K562 (cell line): Measurements from ENCODE around the gene P3H1. TPM values are rescaled to one million over a fixed set of nuclear protein-coding genes. Genes with fewer than 3 reads are reported as not detected.

Experiments
- ATAC-seq: fragments of 200-7000 bp; cut with Tn5 transposase; 3 replicates; pipeline ENCODE4 v1.9.1; 2020; ENCODE audit warnings: moderate library complexity
- BruUV-seq: library from RNA; stranded (reverse); fragments of 400-500 nt; replicated peaks from 2 replicates; lab custom pipeline; 2021; lab: Mats Ljungman, UMichigan
- CTCF ChIA-PET: fragments of 300-600 bp; formaldehyde crosslinking; extraction: SDS; loops from one replicate; lab custom pipeline; 2021; ENCODE audit warnings: low intra/inter-chr PET ratio; lab: Yijun Ruan, JAX
- POLR2A ChIA-PET: fragments of 300-600, 350-650 bp; sonication (Branson Sonifier 250); formaldehyde crosslinking; extraction: SDS; loops from one replicate; lab custom pipeline; 2021; ENCODE audit warnings: antibody characterized with exemption, inconsistent platforms; lab: Yijun Ruan, JAX
- DNase-seq, 4 experiments: peaks; one replicate each; pipeline versions ENCODE4 v3.0.0 to v3.0.0-alpha.2; 2011 to 2018; ENCODE audit warnings: low spot score in 3 of 4, mixed read lengths in 3 of 4; ENCODE audit errors: extremely low read depth in 1 of 4
- FAIRE-seq: peaks from 2 replicates; lab custom pipeline; 2011; peaks lifted over from hg19 to GRCh38; lab: Jason Lieb, UNC
- H2AFZ ChIP-seq: 2 replicates; pipeline ENCODE4 v1.6.0; 2011; ENCODE audit warnings: low read depth, low read length, control low read depth, inconsistent platforms
- H3K27ac ChIP-seq: fragments of 200-600 bp; 3 replicates; pipeline ENCODE4 v1.8.0; 2011; ENCODE audit warnings: low read depth, mild to moderate bottlenecking, control low read depth, inconsistent platforms, low read length, moderate library complexity, mixed read lengths; ENCODE audit errors: extremely low read depth
- H3K27me3 ChIP-seq, 2 experiments: fragments of 300-600 bp in 1 of 2; 2 replicates in 1 of 2; 3 replicates in 1 of 2; pipeline versions ENCODE4 v1.6.0 to v1.8.0; 2011; ENCODE audit warnings: inconsistent platforms in 2 of 2, low read length in 2 of 2, mild to moderate bottlenecking in 1 of 2, mixed read lengths in 1 of 2, moderate library complexity in 1 of 2; ENCODE audit not compliant: control insufficient read depth in 2 of 2, insufficient read depth in 2 of 2
- H3K36me3 ChIP-seq: fragments of 300-600 bp; 3 replicates; pipeline ENCODE4 v1.8.0; 2011; ENCODE audit warnings: mild to moderate bottlenecking, low read length, inconsistent platforms; ENCODE audit not compliant: control insufficient read depth, insufficient read depth
- H3K4me1 ChIP-seq, 2 experiments: fragments of 200-600 bp in 1 of 2; replicated peaks in 1 of 2; 2 replicates in 1 of 2; 3 replicates in 1 of 2; pipeline versions ENCODE4 v1.5.1 to v1.8.0; 2011; ENCODE audit warnings: inconsistent platforms in 2 of 2, low read length in 2 of 2, mild to moderate bottlenecking in 1 of 2, mixed read lengths in 1 of 2, moderate library complexity in 1 of 2; ENCODE audit not compliant: control insufficient read depth in 2 of 2, insufficient read depth in 2 of 2
- H3K4me2 ChIP-seq: 2 replicates; pipeline ENCODE4 v1.6.1; 2011; ENCODE audit warnings: low read length, control low read depth, inconsistent platforms, mixed read lengths; ENCODE audit not compliant: insufficient read depth
- H3K4me3 ChIP-seq: fragments of 200-600 bp; sonication (generic), shearing (Covaris generic); 2 replicates; pipeline ENCODE4 v1.5.1; 2016; ENCODE audit warnings: control low read depth, inconsistent platforms
- H3K79me2 ChIP-seq: fragments of 200-600 bp; 3 replicates; pipeline ENCODE4 v1.8.0; 2011; ENCODE audit warnings: low read length, inconsistent platforms; ENCODE audit not compliant: control insufficient read depth, insufficient read depth
- H3K9ac ChIP-seq, 2 experiments: 2 replicates each; pipeline versions ENCODE4 v1.6.0 to v1.6.1; 2011; ENCODE audit warnings: low read depth in 2 of 2, low read length in 2 of 2, control low read depth in 1 of 2, inconsistent platforms in 1 of 2, mild to moderate bottlenecking in 1 of 2, mixed read lengths in 1 of 2; ENCODE audit not compliant: insufficient read depth in 1 of 2
- H3K9me1 ChIP-seq: one replicate; pipeline ENCODE4 v1.6.0; 2011; ENCODE audit warnings: inconsistent platforms, mild to moderate bottlenecking, low read length, moderate library complexity; ENCODE audit not compliant: control insufficient read depth, insufficient read depth
- H3K9me3 ChIP-seq: replicated peaks from 2 replicates; pipeline ENCODE4 v1.5.1; 2011; ENCODE audit warnings: low read depth, low read length, inconsistent platforms; ENCODE audit not compliant: control insufficient read depth, insufficient read depth
- H4K20me1 ChIP-seq: replicated peaks from 2 replicates; pipeline ENCODE4 v1.6.1; 2011; ENCODE audit warnings: low read length, inconsistent platforms, mixed read lengths; ENCODE audit not compliant: control insufficient read depth, insufficient read depth
- GTF2B ChIP-seq: IDR thresholded peaks from 2 replicates; pipeline ENCODE4 v1.6.1; 2011; ENCODE audit not compliant: insufficient read length; ENCODE audit errors: extremely low read depth
- KDM2B ChIP-seq: fragments of 250-450 bp; sonication (Bioruptor Pico); IDR thresholded peaks from 2 replicates; pipeline ENCODE4 v1.8.0; 2021; ENCODE audit warnings: mild to moderate bottlenecking, moderate library complexity
- PHB ChIP-seq: fragments of 250-450 bp; sonication (Bioruptor Pico); IDR thresholded peaks from 2 replicates; pipeline ENCODE4 v1.5.0; 2021
- PPARD ChIP-seq: fragments of 250-450 bp; sonication (Bioruptor Pico); IDR thresholded peaks from 2 replicates; pipeline ENCODE4 v1.8.0; 2022; ENCODE audit warnings: inconsistent platforms, mild to moderate bottlenecking, moderate library complexity
- RAD51 ChIP-seq: fragments of 450-650 bp; IDR thresholded peaks from 2 replicates; pipeline ENCODE4 v1.7.1; 2016; ENCODE audit warnings: low read depth, mild to moderate bottlenecking, borderline replicate concordance
- ZBED1 ChIP-seq: IDR thresholded peaks from 2 replicates; pipeline ENCODE4 v1.6.1; 2014
- ZNF398 ChIP-seq: fragments of 250-450 bp; sonication (Bioruptor Pico); IDR thresholded peaks from 2 replicates; pipeline ENCODE4 v1.8.0; 2021; ENCODE audit warnings: moderate library complexity, mild to moderate bottlenecking, inconsistent platforms
- WGBS: fragments of 100-300 bp; shearing (Covaris generic); methylation state at CpG from one replicate; pipeline ENCODE4 v1.1.6; 2016; ENCODE audit warnings: low coverage, mixed read lengths; ENCODE audit not compliant: insufficient coverage; ENCODE audit errors: missing lambda C conversion rate; 5-methylcytosine and 5-hydroxymethylcytosine counted together
- in situ Hi-C: fragments of 300-500 bp; cut with MboI; formaldehyde crosslinking; loops from 4 replicates; pipeline ENCODE4 v1.15.0; 2018; ENCODE audit warnings: inconsistent platforms, mixed read lengths
- intact Hi-C: fragments of 100-400 bp; cut with micrococcal nuclease; formaldehyde crosslinking; loops from 2 replicates; pipeline ENCODE4 v1.14.2; 2022
- polyA plus RNA-seq, 8 experiments: library from polyadenylated mRNA; depleted of rRNA in 4 of 8; stranded (reverse) in 5 of 8; unstranded in 3 of 8; fragments of >200 nt; fragmentation: Nextera tagmentation in 2 of 8; fragmentation: Illumina TruSeq in 1 of 8; extraction: Ambion mirVana in 2 of 8; extraction: Trizol in 1 of 8; gene quantifications; 2 replicates each; pipeline versions ENCODE4 v1.2.1 to v1.2.3, GENCODE V29; 2011 to 2014; ENCODE audit warnings: inconsistent platforms in 1 of 8, missing spikeins in 1 of 8
- total RNA-seq, 7 experiments: library from RNA; depleted of rRNA in 6 of 7; stranded (reverse); fragments of >200 nt in 6 of 7; fragmentation: Illumina TruSeq in 2 of 7; extraction: Trizol in 2 of 7; gene quantifications; 2 replicates each; pipeline versions ENCODE4 v1.2.1 to v1.2.3, GENCODE V29; 2011 to 2021; ENCODE audit warnings: low replicate concordance in 1 of 7
- TF ChIP-seq, protein P1 (sequence below): fragments of 250-450 bp; sonication (Bioruptor Pico); IDR thresholded peaks from 2 replicates; pipeline ENCODE4 v1.8.0; 2021; ENCODE audit warnings: borderline replicate concordance, mild to moderate bottlenecking, moderate library complexity; ENCODE audit not compliant: poor library complexity, severe bottlenecking

Gene P3H1
- total and polyA plus RNA-seq, 9 of the 15 experiments (the other 6 are each of a cell fraction or from before 2014, with no cell fraction given) = 1.7 to 81.7 (median 45.7) TPM

DNA sequence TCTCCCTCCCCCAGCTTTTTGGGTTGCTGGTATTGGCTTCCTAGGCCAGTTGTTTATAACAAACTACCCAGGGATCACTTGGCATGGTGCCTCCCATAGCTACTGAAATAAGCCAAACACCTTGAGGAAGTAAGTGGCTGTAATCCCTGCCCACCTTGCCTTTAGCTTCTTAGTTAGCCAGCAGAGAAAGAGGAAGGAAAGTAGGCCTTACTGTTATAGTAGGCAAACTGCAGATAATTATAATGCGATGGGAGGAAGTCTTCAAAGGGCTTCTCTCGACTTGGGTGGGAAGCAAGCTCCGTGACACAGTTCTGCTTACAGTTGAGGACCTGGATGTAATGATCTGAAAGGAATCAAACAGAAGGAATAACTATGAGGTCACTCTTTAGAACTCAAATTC is 8.2 kb downstream of the P3H1 start:
- H3K36me3 ChIP-seq = peaks cover 74% of the 10 kb centered on the region
- intact Hi-C loops = no loop called here

GRCh38 chr1:42757892-42758275 is 8.9 kb downstream of the P3H1 start:
- Histone ChIP-seq H3K9me1 (peaks cover 4% of the 10 kb centered on the region), H3K9ac (peak overlapping the region in 1 of 2 experiments; percentile 29; a peak in 1 of 4 replicates), H3K27me3 (no peaks in the 10 kb centered on the region), H2AFZ (no peak overlapping the region), H3K4me1 (peaks cover 0 to 4% of the 10 kb centered on the region in 2 experiments; a peak in 3 of 5 replicates), H3K79me2 (no peaks in the 10 kb centered on the region; the same call in 2 of the 3 replicates), H3K4me2 (no peak overlapping the region), H3K4me3 (no peak overlapping the region)
- no peak for FAIRE-seq
- POLR2A ChIA-PET = interaction anchor here (0.6 to 2.8 kb wide), 3 partner anchors 10 to 274 kb away, joined by 3 to 15 read pairs (median 5); partner anchors contain the start of genes C1orf50 and P3H1
- no peak for DNase-seq
- intact Hi-C loops (loop anchor here (2.0 kb wide), 1 partner anchor 179 kb away; no protein-coding TSS in a partner anchor), in situ Hi-C loops (no loop called here)
- CTCF ChIA-PET = no interaction called here
- no peak for ATAC-seq
- TF ChIP-seq RAD51 (no peak), KDM2B (CRISPR knock-in tag) (no peak), GTF2B (no peak), ZNF398 (CRISPR knock-in tag) (no peak), PPARD (CRISPR knock-in tag) (no peak), PHB (CRISPR knock-in tag) (no peak)
- TF ChIP-seq, protein P1, sequence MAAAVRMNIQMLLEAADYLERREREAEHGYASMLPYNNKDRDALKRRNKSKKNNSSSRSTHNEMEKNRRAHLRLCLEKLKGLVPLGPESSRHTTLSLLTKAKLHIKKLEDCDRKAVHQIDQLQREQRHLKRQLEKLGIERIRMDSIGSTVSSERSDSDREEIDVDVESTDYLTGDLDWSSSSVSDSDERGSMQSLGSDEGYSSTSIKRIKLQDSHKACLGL (CRISPR knock-in tag) = no peak
- TF ChIP-seq, all 486 proteins: peak for 0
- Histone ChIP-seq H4K20me1 (0 out of 2 replicates have a peak, but pooled peaks cover 4% of the 10 kb centered on the region), H3K9me3 (no peaks in the 10 kb centered on the region), H3K27ac (no peak overlapping the region), H3K36me3 (peaks cover 81% of the 10 kb centered on the region)
- BruUV-seq = no TSS peak

More for the DNA sequence above, 8.2 kb downstream of the P3H1 start:
- Histone ChIP-seq H3K4me1 (peaks cover under 1 to 4% of the 10 kb centered on the region in 2 experiments; a peak in 4 of 5 replicates), H3K27ac (no peak overlapping the region), H2AFZ (no peak overlapping the region), H4K20me1 (peaks cover 6% of the 10 kb centered on the region; the same call in 1 of the 2 replicates), H3K79me2 (peaks cover 1% of the 10 kb centered on the region; the same call in 2 of the 3 replicates), H3K9me1 (peaks cover 4% of the 10 kb centered on the region), H3K4me3 (no peak overlapping the region), H3K4me2 (no peak overlapping the region), H3K9ac (no peak overlapping the region), H3K9me3 (no peaks in the 10 kb centered on the region), H3K27me3 (no peaks in the 10 kb centered on the region)
- ATAC-seq = no peak
- DNase-seq = no peak
- no TSS peak for BruUV-seq
- CTCF ChIA-PET = no interaction called here
- POLR2A ChIA-PET = interaction anchor here (1.0 to 2.8 kb wide), 3 partner anchors 9 to 76 kb away, joined by 3 to 15 read pairs (median 4); partner anchors contain the start of genes C1orf50, P3H1 and YBX1
- no peak for TF ChIP-seq ZBED1
- FAIRE-seq = no peak
- in situ Hi-C loops = no loop called here
- WGBS = 92% methylated on average over 3 of the region's 3 CpGs
